Midbrain (tissue), 1 donor: ENCODE measurements around the gene BARHL1.

Experiments used
- DNase-seq: peaks from one replicate; lab custom pipeline; 2025; lab: John Stamatoyannopoulos, UW

The BARHL1 gene

DNA sequence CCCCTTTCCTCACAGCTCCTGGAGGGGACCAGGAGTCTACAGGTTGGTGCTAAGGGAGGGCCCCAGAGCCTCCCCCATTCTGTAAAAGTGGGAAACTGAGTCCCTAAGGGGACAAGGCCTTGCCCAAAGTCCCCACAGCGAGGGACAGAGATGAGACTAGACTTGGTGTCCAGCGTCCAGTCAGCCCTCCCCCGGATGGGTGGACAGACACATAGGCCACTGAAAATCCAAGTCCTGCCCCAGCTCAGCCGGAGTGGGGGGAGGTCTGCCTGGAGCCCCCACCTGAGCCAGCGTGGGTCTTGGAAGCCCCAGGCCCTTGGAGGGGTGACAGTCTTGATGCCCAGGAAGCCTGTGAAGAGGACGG lies 5.2 kb downstream of the BARHL1 start:
- no peak for DNase-seq

DNA sequence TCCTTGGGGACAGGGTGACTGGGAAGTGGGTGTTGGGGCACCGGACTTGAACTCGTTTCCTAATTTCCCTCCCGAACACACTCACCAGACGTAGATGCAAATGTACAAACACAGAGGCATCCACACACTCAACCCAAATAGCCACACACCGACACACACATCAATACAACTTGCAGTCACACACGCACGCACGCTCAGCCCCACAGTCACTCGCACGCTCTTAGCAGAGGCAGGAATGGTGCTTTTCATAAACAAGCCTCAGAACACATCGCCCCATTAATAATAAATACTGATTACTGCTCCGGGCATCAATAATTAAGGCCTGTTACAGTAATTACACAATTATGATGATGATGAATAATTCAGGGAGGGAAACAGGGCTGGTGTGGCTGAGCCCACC lies 5.7 kb downstream of the BARHL1 start:
- DNase-seq: no peak

DNA sequence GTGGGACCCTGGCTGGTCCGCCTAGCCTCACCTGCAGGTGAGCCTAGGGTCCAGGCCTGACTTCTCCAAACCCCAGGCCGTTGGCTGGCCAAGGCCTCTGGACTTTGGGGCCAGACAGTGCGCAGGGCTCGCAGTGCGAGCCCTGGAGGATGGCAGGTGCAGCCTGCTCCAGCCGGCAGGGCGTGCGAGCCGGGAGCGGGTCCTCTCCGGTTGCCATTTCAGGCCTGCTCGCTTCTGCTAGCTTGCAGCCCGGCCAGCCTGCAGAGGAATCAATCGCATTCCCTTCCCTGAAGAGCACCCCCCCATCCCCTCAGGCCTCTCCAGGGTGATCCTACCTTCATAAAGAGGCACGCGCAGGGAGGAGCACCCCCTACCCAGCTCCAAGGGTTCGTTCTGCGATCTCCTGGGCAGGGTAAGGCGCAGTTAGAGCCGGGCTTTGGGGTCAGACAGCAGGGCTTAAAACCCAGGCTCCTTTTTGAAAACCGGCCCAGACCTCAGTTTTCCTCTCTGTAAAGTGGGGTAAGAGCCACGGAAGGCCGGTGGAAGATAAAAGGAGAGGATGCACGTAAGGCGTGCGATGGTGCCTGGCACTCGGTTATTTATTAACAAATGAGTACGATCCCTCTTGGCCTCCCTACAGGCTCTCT lies 6.2 kb downstream of the BARHL1 start:
- DNase-seq: no peak

DNA sequence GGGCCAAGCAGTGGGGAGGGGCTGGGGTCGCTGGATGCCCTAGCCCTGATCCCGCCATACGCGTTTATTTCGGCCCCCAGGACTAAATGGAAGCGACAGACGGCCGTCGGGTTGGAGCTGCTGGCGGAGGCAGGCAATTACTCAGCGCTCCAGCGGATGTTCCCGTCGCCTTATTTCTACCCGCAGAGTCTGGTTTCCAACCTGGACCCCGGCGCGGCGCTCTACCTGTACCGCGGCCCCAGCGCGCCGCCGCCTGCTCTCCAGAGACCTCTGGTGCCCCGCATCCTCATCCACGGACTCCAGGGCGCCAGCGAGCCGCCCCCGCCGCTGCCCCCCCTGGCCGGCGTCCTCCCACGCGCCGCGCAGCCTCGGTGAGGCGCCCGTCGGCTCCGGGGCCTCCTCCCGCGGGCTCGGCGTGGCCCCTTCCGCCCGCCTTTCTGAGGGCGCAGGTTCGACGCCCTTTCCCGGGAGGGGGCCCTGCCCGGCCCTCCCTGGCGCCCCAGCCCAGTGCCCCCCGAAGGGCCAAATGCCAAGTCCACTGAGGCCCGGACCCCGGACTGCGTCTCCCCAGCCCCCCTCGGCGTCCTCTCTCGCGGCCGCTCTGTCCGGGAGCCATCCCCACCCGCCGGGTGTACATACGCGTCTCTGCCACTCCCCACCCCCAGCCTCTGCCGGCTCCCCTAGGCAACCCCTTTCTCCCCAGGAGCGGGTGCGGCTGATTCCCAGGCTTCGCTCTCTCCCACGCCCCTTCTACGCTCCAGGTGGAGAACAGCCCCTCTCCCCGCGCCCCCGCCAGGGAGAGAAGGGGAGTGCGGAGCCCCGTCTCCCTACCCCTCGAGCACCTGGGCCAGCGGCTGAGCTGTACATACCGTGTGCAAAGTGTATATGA lies 7.0 kb downstream of the BARHL1 start:
- no peak for DNase-seq

DNA sequence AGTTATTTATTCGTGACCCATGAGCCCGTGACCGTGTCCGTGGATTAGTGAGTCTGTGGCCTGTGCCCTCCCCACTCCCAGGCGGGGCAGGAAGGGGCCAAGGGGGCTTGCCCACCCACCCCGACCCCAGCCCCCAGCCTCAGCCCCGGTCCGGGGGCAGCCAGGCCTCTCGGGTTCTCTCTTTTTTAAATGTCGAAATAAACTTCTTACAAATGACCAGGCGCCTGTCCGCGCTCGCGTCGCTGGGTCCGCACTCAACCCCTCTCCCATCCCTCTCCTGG lies 7.6 kb downstream of the BARHL1 start:
- DNase-seq: no peak

DNA sequence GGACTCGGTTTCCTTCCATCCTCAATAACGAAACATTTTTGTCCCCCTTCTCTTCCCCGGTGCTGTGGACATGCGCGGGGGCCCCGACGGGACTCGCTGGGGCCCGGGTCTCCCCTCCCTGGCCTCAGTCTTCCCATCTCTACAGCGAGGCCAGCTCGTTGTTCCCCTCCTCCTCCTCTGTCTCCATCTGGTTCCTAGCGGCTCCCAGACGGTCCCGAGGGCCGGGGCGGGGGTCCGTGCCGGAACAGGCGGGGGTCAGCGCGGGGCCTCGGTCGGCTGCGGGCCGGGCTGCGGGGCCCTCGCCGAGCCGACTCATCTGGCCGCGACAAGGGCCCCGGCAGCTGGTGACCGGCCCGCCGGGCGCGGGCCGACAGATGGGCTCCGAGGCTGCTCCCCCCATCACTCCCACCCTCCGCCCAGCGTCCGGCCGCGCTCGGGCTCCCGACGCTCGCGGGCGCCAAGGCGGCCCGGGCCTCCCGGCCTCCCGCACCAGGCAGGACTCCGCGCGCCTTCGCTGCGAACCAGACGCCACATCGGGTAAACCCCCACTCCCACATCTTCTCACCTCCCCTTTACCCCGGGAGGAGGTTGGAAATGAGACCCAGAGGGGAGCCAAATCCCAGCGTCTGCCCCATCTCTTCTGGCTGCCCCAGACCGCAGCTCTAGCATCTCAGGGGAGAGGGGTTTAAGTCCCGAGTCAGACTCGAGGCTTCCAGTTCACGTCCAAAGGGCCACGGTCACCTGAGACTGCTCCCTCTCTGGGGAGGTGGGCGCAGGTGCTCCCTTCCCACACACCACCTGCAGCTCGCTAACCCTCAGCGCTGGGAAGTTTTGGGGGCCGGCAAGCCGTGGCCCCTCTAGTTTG lies 8.1 kb downstream of the BARHL1 start:
- no peak for DNase-seq

DNA sequence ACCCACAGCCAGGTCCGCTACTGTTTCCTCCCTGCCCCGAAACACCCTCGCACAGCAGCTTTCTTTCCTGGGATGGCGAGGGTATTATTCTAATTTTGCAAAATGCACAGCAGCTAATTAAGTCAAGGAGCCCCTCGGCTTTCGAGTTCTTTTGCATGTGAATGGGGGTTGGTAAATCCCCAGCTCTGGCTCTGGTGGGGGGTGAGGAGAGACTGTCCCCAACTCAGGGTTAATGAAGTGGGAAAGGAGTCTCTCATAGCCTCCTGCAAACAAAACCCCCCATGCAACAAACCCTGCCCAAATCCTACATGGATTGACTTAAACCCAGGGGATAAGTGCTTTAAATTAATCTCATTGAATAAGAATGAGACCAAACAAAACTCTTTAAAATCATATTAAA lies 8.8 kb downstream of the BARHL1 start:
- no peak for DNase-seq

DNA sequence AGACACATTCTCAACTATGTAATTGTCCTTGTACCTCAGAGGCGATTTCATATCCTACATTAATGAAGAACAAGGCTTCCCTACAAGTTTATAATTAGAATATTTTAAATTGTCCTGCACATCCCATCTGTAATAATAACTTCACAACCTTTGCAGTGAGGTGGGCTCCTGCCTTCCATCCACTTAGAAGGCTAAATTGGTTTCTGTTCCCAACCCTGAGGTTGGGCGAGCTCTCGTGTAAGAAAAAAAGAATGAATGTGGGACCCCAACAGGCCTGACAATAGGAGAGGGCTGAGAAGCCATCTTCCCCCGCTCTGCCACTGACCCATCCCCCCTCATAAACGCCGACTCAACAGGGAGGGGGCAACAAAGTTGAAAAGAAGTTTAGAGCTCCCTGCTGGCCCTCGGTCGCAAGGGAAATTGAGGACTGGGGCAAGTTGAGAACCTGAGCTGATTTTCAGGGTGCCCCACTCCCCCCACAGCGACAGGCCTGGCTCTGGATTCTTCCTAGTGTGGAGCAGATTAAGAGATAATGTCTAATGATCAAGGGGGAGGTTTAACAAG lies 9.4 kb downstream of the BARHL1 start:
- no peak for DNase-seq

DNA sequence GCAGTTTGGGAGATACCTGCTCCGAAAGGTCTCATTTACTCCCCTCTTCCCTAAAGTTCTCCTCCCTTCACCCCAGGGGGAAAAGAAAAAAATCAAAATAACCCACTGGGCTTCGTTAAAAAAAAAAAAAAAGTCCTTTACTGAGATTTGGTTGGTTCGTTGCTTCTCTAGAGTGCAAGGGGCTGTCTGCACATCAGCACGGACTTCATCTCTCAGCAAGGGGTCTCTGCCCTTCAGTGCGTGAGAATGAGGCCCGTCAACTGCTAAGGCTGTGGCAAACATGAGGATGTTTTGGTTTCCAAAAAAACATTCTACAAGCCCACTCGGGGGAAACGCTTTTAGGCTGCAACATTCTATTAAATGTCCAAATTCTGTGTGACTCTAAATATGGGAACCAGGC lies 10.0 kb downstream of the BARHL1 start:
- DNase-seq: no peak

DNA sequence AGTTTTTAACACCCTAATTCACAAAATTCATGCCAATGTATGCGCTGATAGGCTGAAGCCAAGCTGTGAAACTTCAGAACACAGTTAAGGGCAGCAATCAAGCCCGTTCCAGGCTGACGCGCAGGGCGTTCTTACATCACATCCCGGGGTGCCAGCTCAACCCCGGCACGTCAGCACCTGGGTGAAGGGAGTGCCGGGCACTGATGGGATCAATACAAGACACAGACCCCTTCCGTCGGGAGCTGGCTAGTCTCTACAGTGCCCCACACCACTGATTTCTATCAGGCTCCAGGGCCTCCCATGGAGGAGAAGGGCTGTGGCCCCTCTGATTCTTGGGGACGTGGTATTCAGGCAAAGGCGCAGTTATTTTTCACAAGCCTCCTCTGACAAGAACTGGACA lies 12.0 kb downstream of the BARHL1 start:
- DNase-seq: no peak

DNA sequence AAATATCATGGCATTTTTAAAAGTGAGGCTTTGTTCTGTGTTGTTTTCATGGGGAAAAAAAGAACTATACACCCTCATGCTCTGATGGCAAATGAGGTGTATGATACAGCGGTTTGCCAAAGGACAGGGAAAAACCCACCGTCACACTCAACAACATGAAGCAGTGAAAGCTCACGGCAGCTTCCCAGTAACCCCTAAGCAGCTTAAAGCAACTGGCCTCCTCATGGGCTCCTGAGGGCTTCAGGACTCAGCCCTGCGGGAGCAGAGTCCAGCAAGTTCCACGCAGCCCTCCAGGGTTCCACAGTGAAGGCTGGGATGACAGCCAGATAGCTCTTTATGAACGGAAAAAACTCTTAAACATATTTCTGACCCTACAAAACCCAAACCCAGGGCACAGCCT lies 12.9 kb downstream of the BARHL1 start:
- DNase-seq: no peak

DNA sequence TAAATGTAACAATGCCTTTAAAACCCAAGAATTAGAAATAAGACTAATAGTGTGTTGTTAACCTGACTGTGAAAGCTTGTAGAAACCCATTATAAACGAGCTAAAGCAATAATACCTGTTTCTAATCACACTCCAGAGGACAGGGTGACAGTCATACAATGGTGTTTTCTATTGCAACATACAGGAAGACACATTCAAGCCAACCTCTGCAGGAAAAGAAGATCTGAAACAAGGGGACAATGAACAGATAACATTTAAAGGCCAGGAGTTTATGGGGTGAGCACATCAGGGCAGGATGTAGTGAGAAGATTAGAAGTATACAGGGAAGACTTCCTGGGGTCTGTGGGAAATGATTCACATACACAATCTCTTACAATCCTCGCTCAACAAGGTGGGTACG lies 13.8 kb downstream of the BARHL1 start:
- DNase-seq: no peak

DNA sequence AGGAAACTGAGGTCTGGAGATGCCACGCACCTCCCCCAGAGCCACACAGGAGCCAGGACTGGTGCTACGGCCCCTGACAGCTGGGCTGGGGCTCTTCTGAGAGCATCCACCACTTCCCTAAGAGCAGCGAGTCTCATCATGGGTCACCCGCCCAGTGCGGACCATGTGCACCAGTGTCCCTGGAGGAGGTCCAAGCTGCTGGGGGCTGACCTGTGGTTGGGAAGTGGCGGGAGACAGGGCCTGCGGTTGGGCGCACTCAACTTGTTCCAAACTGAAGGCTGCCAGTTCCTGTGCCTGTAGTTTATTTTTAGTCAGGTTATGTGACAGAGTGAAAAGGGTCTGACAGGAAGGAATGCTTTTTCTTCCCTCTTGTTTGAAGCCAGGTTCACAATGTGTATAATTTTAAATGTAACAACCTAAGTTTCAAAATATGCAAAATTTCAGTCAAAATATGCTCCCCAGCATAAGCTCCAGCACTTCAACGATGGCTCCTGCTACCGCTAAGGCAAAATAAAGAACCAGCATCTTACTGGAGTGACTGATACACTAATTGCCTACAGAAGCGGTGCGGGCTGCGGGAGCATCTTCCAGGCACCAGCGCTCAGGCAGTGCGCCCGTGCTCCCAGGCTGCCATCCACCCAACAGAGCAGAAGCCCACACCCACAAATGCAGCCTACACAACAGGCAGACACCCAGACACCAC lies 14.8 kb downstream of the BARHL1 start:
- DNase-seq: peak; percentile 20

DNA sequence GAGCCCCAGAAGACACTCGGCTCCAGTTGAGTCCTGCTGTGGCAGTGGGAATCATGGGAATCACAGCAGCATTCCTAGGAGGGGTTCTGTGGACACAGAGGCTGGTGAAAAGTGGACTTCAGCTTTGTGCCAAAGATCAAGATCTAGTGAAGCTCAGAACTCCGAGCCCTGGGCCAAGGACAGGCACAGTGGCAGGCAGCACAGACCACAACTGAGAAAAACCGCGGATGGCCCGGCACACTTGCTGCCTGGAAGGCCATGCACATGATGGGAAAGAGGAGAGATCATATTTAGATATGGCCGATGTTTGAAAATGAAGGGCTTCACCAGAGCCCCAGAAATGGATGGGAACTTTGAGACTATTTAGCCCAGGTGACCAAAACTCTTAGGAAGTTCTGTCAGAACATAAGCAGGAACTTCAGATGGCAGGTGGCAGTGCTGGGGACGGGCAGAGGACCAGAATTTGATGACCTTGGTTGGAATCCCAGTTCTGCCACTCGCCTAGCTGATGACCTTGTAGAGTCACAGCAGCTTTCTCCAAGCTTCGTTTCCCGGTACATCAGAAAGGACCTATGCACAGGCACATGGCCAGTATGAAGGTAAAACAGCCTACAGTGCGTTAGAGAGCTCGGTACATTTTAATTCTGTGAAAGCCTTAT lies 18.0 kb downstream of the BARHL1 start:
- no peak for DNase-seq

DNA sequence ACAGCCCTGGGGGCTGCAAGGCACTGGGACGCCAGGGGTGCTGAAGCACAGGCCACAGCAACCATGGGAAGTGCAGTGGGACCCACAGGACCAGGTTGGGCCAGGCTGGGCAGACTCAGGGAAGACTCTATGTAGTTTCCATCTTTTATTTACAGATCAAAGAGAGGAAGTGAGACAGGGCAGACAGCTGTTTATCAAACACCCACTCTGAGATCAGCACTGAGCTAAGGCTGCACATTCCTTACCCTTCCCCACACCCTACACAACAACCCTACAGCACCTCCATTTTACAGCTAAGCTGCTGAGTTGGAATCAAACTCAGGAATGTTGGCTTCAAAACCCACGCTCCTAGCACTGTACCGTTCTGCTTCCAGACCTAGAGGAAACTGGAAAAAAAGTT lies 19.8 kb downstream of the BARHL1 start:
- no peak for DNase-seq

DNA sequence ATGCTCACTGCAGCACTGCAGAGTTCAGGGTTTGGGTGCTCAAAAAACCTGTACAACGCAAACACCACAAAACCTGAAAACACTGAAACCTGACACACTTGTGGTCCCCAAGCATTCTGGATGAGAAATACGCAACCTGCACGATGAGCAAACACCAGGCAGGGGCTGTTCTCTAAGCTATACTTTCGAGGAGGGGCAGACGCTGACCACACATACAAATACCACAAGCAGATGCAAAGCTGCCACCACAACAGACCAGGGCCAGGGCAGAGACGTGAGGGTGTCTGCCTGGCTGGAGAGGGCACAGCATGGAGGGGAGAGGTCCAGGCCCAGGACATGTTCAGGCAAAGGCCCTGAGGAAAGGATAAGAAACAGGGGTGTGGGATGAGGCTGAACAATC lies 23.0 kb downstream of the BARHL1 start:
- DNase-seq: no peak

DNA sequence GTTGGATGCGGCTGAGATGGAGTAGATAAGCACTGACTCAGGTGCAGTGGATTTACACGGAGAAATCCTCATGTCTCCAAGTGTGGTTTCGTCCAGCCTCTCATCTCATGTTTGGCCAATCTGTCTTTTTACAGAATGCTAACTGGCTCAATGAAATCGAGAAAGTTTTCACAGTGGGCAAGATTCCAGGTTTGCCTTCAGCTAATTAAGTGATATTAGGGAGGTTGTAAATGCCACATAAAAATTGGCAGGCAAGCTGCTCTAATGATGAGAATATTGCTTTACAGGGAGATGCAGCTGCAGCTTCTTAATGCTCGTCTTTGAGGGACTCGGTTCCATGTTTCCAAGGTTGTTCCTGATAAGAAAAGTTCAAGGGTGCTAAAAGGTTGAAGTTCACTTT lies 23.7 kb downstream of the BARHL1 start:
- no peak for DNase-seq

DNA sequence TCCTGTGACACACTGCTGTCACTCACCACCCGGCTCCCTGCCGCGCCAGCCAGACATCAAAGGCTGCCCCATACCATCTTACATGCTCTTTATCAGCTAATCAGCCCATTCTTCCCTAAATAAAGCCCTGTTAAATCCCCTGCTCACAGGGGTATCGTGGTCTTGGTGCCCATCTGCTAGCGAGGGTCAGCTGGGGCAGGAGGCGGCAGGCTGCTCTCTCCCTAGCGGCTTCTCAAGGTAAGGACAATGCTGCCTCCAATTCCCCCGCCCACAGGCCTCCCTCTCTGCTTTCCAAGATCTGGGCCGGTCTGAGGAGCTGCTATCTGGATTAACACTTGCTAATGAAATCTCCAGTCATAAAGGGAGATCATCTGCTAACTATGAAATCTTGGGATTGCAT lies 26.8 kb downstream of the BARHL1 start:
- DNase-seq: peak; percentile 3

DNA sequence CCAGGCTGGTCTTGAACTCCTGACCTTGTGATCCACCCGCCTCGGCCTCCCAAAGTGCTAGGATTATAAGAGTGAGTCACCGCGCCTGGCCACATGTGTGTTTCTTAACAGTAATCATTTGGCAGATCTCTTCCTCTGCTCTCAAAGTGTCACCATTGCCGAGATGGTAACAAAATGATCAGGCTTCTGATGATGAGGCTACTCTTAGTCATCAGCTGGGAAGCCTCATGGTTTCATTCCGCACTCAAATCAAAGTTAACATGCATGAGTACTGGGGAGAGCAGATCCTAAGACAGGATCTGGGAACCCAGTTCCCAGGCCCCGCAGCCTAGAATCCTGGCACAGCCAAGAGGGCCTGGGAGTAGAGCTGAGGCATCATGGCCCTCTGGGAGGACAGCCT lies 27.4 kb downstream of the BARHL1 start:
- DNase-seq: no peak

DNA sequence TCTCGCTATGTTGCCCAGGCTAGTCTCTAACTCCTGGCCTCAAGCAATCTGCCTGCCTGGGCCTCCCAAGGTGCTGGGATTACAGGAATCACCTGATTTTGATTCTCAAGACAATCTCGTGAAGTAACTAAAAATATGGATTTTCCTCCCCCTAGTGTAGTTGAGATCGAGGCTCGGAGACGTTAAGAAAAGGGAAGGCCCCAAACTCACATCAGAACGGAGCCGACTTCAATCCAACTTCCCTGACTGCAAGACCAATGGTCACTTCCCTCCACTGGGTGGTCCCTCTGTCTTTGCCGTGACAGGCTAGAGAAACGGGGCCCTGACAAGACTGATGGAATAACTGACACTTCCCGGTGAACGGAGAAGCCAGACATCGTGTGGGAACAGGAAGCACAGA lies 28.3 kb downstream of the BARHL1 start:
- no peak for DNase-seq

DNA sequence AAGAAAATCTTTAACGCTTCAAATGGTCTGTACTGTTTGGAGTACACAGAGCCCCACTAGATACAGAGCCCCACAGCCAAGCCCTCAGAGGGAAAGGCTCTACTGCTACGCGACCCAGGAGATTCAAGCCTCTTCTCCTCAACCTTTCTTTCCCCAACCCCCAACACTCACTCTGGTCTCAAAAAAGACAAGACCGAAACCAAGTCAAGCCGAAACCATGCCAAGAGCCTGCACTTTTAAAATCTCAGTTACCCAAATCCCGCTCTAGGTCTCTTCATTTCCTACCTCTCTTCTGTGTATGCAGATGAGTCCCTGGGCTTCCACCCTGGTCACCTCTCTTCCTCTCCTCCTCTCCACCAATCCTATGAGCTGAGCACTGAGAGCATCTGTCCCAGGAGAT lies 31.9 kb downstream of the BARHL1 start:
- DNase-seq: no peak

DNA sequence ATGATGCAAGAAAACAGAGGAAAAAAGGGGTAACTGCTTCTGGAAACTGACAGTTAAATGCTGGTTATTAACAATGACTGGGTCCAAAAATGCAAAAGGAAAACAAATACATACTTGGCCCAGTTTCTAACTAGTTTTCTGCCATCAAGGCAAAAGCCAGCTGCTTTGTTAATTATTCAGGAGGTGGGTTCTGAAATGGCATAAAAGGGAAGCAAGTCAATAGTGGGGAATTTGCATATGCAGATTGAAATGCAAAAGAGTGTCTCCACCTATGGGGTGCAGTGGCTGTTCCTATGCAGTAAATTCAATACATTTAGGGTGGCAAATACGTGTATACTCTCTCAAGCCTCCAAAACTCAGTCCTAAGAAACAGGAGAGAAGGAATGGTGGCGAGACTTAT lies 33.4 kb downstream of the BARHL1 start:
- no peak for DNase-seq
